Ascending aorta (tissue), 2 donors: Measurements from ENCODE around the gene MYH2. TPM values are rescaled to one million over a fixed set of nuclear protein-coding genes. Genes with fewer than 3 reads are reported as not detected.

Experiments
- DNase-seq, 2 donors: peaks; one replicate each; pipeline ENCODE4 v3.0.0-alpha.2; 2019; ENCODE audit warnings: low spot score in 2 of 2
- H3K27ac ChIP-seq, 2 donors: fragments of 200-600 bp; sonication (generic); one replicate each; pipeline ENCODE4 v1.5.1; 2016 to 2017; ENCODE audit warnings: mild to moderate bottlenecking in 1 of 2
- H3K27me3 ChIP-seq: fragments of 200-600 bp; sonication (generic); one replicate; pipeline ENCODE4 v1.5.1; 2017
- H3K36me3 ChIP-seq, 2 donors: fragments of 200-600 bp; sonication (generic); one replicate each; pipeline ENCODE4 v1.5.1; 2016
- H3K4me1 ChIP-seq, 2 donors: fragments of 200-600 bp; sonication (generic); one replicate each; pipeline ENCODE4 v1.5.1; 2016 to 2017; ENCODE audit warnings: mild to moderate bottlenecking in 1 of 2
- H3K4me3 ChIP-seq, 2 donors: fragments of 200-600 bp; sonication (generic); one replicate each; pipeline ENCODE4 v1.5.1; 2016 to 2017; ENCODE audit warnings: mild to moderate bottlenecking in 1 of 2
- H3K9me3 ChIP-seq, 2 donors: fragments of 200-600 bp; sonication (generic); one replicate each; pipeline ENCODE4 v1.5.1; 2016
- intact Hi-C: fragments of 100-400 bp; cut with DNase I; formaldehyde crosslinking; loops from one replicate; pipeline ENCODE4 v1.15.1; 2023
- total RNA-seq: library from RNA; depleted of rRNA; stranded (reverse); fragments of >200 nt; gene quantifications from one replicate; pipeline ENCODE4 v1.1.0, GENCODE V29; 2016
- TF ChIP-seq, protein P1 (sequence below), 3 experiments: fragments of 200-600 bp in 2 of 3; fragments of 450-650 bp in 1 of 3; sonication (generic) in 2 of 3; IDR thresholded peaks; one replicate each; pipeline ENCODE4 v1.5.1; 2016 to 2019; ENCODE audit warnings: antibody characterized with exemption in 3 of 3, mild to moderate bottlenecking in 1 of 3, moderate library complexity in 1 of 3

MYH2 gene
- total RNA-seq, 1 donor from 2014 or later: not detected

DNA sequence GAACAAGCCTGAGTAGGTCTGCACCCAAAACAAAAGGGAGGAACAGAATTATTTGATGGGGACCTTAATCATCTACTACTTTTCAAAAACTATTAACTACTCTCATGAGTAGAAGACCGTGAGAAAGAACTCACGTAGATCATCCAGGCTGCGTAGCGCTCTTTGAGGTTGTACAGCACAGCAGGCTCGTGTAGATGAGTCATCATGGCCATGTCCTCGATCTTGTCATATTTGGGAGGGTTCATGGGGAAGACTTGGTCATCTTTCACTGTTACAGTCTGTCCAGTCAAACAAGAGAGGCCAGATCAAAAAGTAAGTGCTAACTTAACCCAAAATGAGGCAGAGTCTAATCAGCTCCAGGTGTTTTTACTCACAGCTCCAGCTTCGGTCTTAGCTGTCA lies 33.4 kb downstream of the MYH2 start:
- DNase-seq: no peak
- Histone ChIP-seq H3K36me3 (no peaks in the 10 kb centered on the region), H3K4me3 (no peak overlapping the region), H3K27me3 (no peaks in the 10 kb centered on the region), H3K4me1 (no peaks in the 10 kb centered on the region), H3K27ac (no peak overlapping the region), H3K9me3 (no peaks in the 10 kb centered on the region)
- TF ChIP-seq, protein P1, sequence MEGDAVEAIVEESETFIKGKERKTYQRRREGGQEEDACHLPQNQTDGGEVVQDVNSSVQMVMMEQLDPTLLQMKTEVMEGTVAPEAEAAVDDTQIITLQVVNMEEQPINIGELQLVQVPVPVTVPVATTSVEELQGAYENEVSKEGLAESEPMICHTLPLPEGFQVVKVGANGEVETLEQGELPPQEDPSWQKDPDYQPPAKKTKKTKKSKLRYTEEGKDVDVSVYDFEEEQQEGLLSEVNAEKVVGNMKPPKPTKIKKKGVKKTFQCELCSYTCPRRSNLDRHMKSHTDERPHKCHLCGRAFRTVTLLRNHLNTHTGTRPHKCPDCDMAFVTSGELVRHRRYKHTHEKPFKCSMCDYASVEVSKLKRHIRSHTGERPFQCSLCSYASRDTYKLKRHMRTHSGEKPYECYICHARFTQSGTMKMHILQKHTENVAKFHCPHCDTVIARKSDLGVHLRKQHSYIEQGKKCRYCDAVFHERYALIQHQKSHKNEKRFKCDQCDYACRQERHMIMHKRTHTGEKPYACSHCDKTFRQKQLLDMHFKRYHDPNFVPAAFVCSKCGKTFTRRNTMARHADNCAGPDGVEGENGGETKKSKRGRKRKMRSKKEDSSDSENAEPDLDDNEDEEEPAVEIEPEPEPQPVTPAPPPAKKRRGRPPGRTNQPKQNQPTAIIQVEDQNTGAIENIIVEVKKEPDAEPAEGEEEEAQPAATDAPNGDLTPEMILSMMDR (IDR thresholded peaks at IDR 0.05): no peak
- intact Hi-C loops: no loop called here

DNA sequence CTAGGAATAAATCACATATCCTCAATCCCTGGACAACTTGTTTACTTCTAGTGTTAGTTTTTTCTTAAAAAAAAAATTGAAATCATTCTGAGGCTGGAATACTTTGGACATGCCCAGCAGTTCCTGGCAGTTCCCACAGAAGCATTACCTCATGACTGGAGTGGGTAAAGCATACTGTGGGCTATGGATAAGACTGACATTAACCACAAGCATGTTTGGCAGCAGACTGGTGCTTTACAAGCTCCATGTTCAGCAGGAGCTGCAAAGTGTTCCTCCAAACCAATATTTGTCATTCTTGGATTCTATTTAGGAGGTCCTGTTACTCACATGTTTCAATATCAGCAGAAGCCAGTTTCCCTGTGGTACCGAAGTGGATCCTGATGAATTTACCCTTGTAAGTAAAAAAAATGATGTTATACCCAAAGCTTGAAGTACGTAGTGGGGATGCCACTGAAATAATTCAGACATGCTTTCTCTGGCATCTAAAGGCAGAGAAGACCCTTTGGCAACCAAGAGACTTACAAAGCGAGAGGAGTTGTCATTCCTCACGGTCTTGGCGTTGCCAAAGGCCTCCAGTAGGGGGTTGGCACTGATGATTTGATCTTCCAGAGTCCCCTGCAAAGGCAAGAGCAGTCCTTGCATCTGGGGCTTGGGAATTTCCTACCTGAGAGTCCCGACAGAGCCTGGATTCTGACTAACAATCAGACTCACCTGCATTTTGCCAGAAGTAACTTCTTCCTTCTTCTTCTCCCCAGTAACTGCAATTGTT lies 36.0 kb downstream of the MYH2 start:
- H3K9me3 ChIP-seq: no peaks in the 10 kb centered on the region
- no peaks in the 10 kb centered on the region for H3K27me3 ChIP-seq
- H3K36me3 ChIP-seq: no peaks in the 10 kb centered on the region
- no peak overlapping the region for H3K27ac ChIP-seq
- H3K4me1 ChIP-seq: no peaks in the 10 kb centered on the region
- TF ChIP-seq, protein P1 (IDR thresholded peaks at IDR 0.05): no peak
- intact Hi-C loops: no loop called here
- no peak for DNase-seq
- H3K4me3 ChIP-seq: no peak overlapping the region

DNA sequence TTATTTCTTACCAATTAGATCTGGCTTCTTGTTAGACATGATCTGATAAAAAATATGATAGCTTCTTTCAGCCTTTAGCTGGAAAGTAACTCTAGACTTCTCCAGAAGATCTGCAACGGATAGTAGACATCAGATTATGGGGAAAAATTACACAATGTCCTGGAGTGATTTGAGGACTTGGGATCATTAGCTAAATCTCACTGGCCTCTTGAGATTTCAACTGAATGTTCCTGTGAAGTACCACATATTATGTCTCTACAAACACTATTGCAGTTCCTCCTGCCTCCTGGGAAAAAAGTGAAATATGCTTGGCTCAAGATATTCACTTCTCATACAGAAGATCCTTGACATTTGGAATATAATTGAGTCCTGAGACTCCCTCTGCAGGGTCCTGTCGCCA lies 36.6 kb downstream of the MYH2 start:
- TF ChIP-seq, protein P1 (IDR thresholded peaks at IDR 0.05): no peak
- Histone ChIP-seq H3K4me1 (no peaks in the 10 kb centered on the region), H3K9me3 (no peaks in the 10 kb centered on the region), H3K27ac (no peak overlapping the region), H3K36me3 (no peaks in the 10 kb centered on the region), H3K27me3 (no peaks in the 10 kb centered on the region), H3K4me3 (no peak overlapping the region)
- DNase-seq: no peak
- intact Hi-C loops: no loop called here

DNA sequence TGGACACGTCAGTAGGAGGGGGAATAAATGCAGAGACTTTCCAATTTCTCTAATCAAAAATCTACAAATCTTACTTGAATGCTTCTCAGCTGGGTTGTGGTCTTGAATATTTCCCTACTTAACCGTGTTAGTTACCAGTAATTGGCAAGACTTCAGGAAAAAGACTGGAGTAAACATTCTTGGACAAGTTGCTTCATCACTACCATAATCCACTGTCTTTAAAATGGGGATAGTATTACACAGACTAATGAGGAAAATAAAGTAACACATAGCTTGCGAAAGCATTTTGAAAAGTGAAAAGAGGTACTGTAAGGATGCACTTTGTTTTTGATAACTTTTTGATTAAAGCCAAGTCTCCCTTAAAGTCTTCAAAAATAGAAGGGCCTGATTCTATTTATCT lies 49.5 kb downstream of the MYH2 start:
- Histone ChIP-seq H3K9me3 (no peaks in the 10 kb centered on the region), H3K4me1 (no peaks in the 10 kb centered on the region), H3K4me3 (no peak overlapping the region), H3K27me3 (no peaks in the 10 kb centered on the region), H3K27ac (no peak overlapping the region), H3K36me3 (no peaks in the 10 kb centered on the region)
- intact Hi-C loops: no loop called here
- TF ChIP-seq, protein P1 (IDR thresholded peaks at IDR 0.05): no peak
- DNase-seq: no peak

DNA sequence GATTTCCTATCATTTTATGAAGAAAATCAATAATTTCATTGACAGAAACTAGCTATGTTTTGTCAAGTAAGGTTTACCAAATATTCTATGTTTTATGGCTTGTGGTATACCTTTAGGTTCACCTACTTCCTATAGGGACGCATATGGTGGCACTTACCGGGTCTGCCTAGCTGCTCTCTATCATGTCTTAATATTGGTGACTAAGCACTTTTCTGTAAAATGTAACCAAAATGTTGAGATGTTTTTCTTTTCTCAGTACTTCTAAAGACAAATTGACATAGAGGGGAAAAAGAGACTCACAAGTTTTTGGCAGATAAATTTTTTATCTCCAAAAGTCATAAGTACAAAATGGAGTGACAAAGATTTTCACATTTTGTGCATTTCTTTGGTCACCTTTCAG lies 57.5 kb downstream of the MYH2 start:
- Histone ChIP-seq H3K9me3 (peaks cover 0 to 6% of the 10 kb centered on the region in 2 donors), H3K27ac (no peak overlapping the region), H3K27me3 (no peaks in the 10 kb centered on the region), H3K4me3 (no peak overlapping the region), H3K4me1 (no peaks in the 10 kb centered on the region), H3K36me3 (no peaks in the 10 kb centered on the region)
- TF ChIP-seq, protein P1 (IDR thresholded peaks at IDR 0.05): no peak
- no peak for DNase-seq
- intact Hi-C loops: no loop called here
